ENCODE measurements around the gene FKTN.

The FKTN gene

GRCh38 chr9:105678163-105678562 is 120.2 kb downstream of the FKTN start:
- TF ChIP-seq, protein P1, sequence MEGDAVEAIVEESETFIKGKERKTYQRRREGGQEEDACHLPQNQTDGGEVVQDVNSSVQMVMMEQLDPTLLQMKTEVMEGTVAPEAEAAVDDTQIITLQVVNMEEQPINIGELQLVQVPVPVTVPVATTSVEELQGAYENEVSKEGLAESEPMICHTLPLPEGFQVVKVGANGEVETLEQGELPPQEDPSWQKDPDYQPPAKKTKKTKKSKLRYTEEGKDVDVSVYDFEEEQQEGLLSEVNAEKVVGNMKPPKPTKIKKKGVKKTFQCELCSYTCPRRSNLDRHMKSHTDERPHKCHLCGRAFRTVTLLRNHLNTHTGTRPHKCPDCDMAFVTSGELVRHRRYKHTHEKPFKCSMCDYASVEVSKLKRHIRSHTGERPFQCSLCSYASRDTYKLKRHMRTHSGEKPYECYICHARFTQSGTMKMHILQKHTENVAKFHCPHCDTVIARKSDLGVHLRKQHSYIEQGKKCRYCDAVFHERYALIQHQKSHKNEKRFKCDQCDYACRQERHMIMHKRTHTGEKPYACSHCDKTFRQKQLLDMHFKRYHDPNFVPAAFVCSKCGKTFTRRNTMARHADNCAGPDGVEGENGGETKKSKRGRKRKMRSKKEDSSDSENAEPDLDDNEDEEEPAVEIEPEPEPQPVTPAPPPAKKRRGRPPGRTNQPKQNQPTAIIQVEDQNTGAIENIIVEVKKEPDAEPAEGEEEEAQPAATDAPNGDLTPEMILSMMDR (IDR thresholded peaks at IDR 0.05; ENCODE audit: poor library complexity, severe bottlenecking), result no peak
- Histone ChIP-seq H3K27ac (ENCODE audit: poor library complexity, severe bottlenecking) (no peak overlapping the region), H3K4me3 (ENCODE audit: severe bottlenecking) (no peak overlapping the region), H3K27me3 (ENCODE audit: insufficient read depth, poor library complexity, severe bottlenecking) (peaks cover 3% of the 10 kb centered on the region), H3K4me1 (ENCODE audit: insufficient read depth, poor library complexity, severe bottlenecking) (no peaks in the 10 kb centered on the region), H3K36me3 (ENCODE audit: low read depth) (no peaks in the 10 kb centered on the region), H3K9me3 (ENCODE audit: severe bottlenecking) (no peaks in the 10 kb centered on the region)
- DNase-seq (ENCODE audit: low spot score), result no peak
- ATAC-seq (ENCODE audit: low read depth), result no peak

GRCh38 chr9:105678781-105679180 is 120.8 kb downstream of the FKTN start:
- Histone ChIP-seq H3K9me3 (ENCODE audit: severe bottlenecking) (no peaks in the 10 kb centered on the region), H3K27ac (ENCODE audit: poor library complexity, severe bottlenecking) (no peak overlapping the region), H3K4me3 (ENCODE audit: severe bottlenecking) (no peak overlapping the region), H3K27me3 (ENCODE audit: insufficient read depth, poor library complexity, severe bottlenecking) (peaks cover 3% of the 10 kb centered on the region), H3K4me1 (ENCODE audit: insufficient read depth, poor library complexity, severe bottlenecking) (no peaks in the 10 kb centered on the region), H3K36me3 (ENCODE audit: low read depth) (no peaks in the 10 kb centered on the region)
- no peak for DNase-seq (ENCODE audit: low spot score)
- TF ChIP-seq, protein P1 (IDR thresholded peaks at IDR 0.05; ENCODE audit: poor library complexity, severe bottlenecking), result no peak
- ATAC-seq (ENCODE audit: low read depth), result no peak

DNA sequence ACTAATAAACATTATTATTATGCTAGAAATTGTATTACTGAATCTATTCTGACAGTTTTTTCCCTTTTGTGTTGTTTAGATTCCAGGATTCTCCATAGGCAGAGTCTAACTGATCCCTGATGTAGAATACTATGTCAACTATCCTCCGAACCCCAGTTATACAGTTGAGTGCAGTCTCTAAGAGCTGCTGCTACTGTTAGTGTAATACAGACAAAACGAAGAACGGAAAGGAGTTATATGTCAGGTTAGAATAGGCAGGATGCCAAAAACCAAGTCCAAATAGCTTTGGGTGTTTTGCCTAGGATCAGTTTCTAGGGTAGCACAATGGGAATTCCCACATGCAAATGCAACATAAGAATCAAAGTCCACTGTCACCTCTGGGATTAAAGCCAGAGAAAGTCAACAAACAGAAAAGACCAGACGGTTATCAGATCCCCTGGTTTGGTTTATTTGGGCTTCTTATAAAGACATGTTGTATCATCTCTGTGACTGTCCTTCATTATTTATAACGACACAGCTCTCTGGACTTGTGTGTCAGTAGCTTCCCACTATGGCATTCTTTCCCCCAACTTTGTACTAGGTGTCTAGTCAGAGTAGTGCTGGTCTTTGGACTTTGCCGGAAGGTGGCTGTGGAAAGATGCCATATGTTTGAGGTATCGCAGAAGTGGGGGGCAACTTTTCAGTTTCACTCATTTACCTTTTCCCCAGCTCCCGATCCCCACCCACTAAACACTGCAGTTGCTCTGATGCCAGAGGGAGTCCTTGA is 121.5 kb downstream of the FKTN start:
- Histone ChIP-seq H3K36me3 (ENCODE audit: low read depth) (no peaks in the 10 kb centered on the region), H3K27ac (ENCODE audit: poor library complexity, severe bottlenecking) (no peak overlapping the region), H3K27me3 (ENCODE audit: insufficient read depth, poor library complexity, severe bottlenecking) (peaks cover 3% of the 10 kb centered on the region), H3K9me3 (ENCODE audit: severe bottlenecking) (no peaks in the 10 kb centered on the region), H3K4me1 (ENCODE audit: insufficient read depth, poor library complexity, severe bottlenecking) (no peaks in the 10 kb centered on the region), H3K4me3 (ENCODE audit: severe bottlenecking) (no peak overlapping the region)
- ATAC-seq (ENCODE audit: low read depth) (no peak), DNase-seq (ENCODE audit: low spot score) (no peak)
- TF ChIP-seq, protein P1 (IDR thresholded peaks at IDR 0.05; ENCODE audit: poor library complexity, severe bottlenecking), result no peak

- H3K4me1 ChIP-seq (ENCODE audit: insufficient read depth, poor library complexity, severe bottlenecking), result no peaks in the 10 kb centered on the region
- ATAC-seq (ENCODE audit: low read depth) (no peak), DNase-seq (ENCODE audit: low spot score) (no peak)
- H3K4me3 ChIP-seq (ENCODE audit: severe bottlenecking), result no peak overlapping the region
- H3K36me3 ChIP-seq (ENCODE audit: low read depth), result no peaks in the 10 kb centered on the region
- H3K27ac ChIP-seq (ENCODE audit: poor library complexity, severe bottlenecking), result no peak overlapping the region
- no peaks in the 10 kb centered on the region for H3K9me3 ChIP-seq (ENCODE audit: severe bottlenecking)
- TF ChIP-seq, protein P1 (IDR thresholded peaks at IDR 0.05; ENCODE audit: poor library complexity, severe bottlenecking), result no peak
- H3K27me3 ChIP-seq (ENCODE audit: insufficient read depth, poor library complexity, severe bottlenecking), result peaks cover 3% of the 10 kb centered on the region
These were observed 123.4 kb downstream of the FKTN start for GRCh38 chr9:105681313-105681712.

DNA sequence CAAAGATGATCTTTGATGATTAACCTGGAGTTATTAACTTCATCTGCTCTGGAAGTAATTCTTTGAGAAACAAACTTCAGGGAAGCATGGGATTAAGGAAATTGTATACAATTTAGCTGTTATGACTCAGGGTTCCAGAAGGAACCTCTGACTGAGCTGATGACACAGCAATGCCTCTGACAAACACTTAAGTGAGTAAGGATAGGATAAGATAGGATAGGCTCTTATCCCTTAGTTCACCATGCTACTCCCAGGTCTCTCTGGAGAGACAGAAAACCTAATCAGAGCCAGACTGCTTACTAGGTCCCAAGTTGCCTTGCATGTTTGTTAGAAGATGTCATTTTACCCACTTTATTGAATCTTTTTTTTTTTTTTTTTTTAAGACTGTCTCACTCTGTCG is 123.8 kb downstream of the FKTN start:
- ATAC-seq (ENCODE audit: low read depth), result peak; percentile 73; the same call in 2 of the 3 replicates
- Histone ChIP-seq H3K27me3 (ENCODE audit: insufficient read depth, poor library complexity, severe bottlenecking) (peaks cover 3% of the 10 kb centered on the region), H3K4me3 (ENCODE audit: severe bottlenecking) (no peak overlapping the region), H3K36me3 (ENCODE audit: low read depth) (no peaks in the 10 kb centered on the region), H3K27ac (ENCODE audit: poor library complexity, severe bottlenecking) (no peak overlapping the region), H3K9me3 (ENCODE audit: severe bottlenecking) (no peaks in the 10 kb centered on the region), H3K4me1 (ENCODE audit: insufficient read depth, poor library complexity, severe bottlenecking) (no peaks in the 10 kb centered on the region)
- TF ChIP-seq, protein P1 (IDR thresholded peaks at IDR 0.05; ENCODE audit: poor library complexity, severe bottlenecking), result no peak
- DNase-seq (ENCODE audit: low spot score), result no peak

All from RWPE2 (cell line).